K562 (cell line): ENCODE data around the gene HS3ST3A1.

Source experiments
- CTCF ChIP-seq, 3 experiments: IDR thresholded peaks in 2 of 3; conservative IDR thresholded peaks in 1 of 3; 2 replicates each; pipeline ENCODE4 v1.5.1; 2011 to 2012; ENCODE audit warnings: low read length in 3 of 3, mild to moderate bottlenecking in 3 of 3, control low read depth in 2 of 3, improper control_type of control experiment in 1 of 3, inconsistent platforms in 1 of 3, low read depth in 1 of 3, mixed read lengths in 1 of 3, moderate library complexity in 1 of 3; ENCODE audit not compliant: insufficient read depth in 2 of 3
- GATAD2B ChIP-seq: fragments of 450-650 bp; IDR thresholded peaks from 2 replicates; pipeline ENCODE4 v1.6.1; 2017; ENCODE audit warnings: mild to moderate bottlenecking, borderline replicate concordance
- HDAC6 ChIP-seq: IDR thresholded peaks from 2 replicates; pipeline ENCODE4 v1.6.1; 2012; ENCODE audit warnings: low read depth, mild to moderate bottlenecking, control low read depth, inconsistent platforms, low read length, moderate library complexity
- SMARCC2 ChIP-seq: fragments of 450-650 bp; IDR thresholded peaks from 2 replicates; pipeline ENCODE4 v1.6.1; 2017; ENCODE audit warnings: antibody characterized with exemption, moderate library complexity, mild to moderate bottlenecking, low read depth
- ZNF639 ChIP-seq, 2 experiments: fragments of 200-800 bp in 1 of 2; sonication (Bioruptor generic) in 1 of 2; sonication (generic) in 1 of 2; formaldehyde crosslinking in 1 of 2; IDR thresholded peaks in 1 of 2; conservative IDR thresholded peaks in 1 of 2; 2 replicates each; pipeline versions ENCODE4 v1.5.0 to v1.6.1; 2016 to 2020; ENCODE audit warnings: missing compliant biosample characterization in 1 of 2, missing genetic modification characterization in 1 of 2, missing genetic modification reagents in 1 of 2

GRCh38 chr17:13546851-13547250 is 54.9 kb downstream of the HS3ST3A1 start:
- TF ChIP-seq HDAC6 (no peak), SMARCC2 (no peak), ZNF639 (CRISPR knock-in tag; conservative IDR thresholded peaks at IDR 0.05 in 1 of 2, IDR thresholded peaks at IDR 0.05 in 1 of 2) (no peak), GATAD2B (no peak), CTCF (IDR thresholded peaks at IDR 0.05 in 2 of 3, conservative IDR thresholded peaks at IDR 0.05 in 1 of 3; ENCODE audit: insufficient read depth in 2 of 3, low read depth in 1 of 3, low read length in 3 of 3) (no peak)
